K562 (cell line): ENCODE data around the gene FUZ.

Experiments used
- CCAR2 ChIP-seq: fragments of 200-400 bp; formaldehyde crosslinking; IDR thresholded peaks from 2 replicates; pipeline ENCODE4 v1.6.1; 2017; ENCODE audit warnings: mild to moderate bottlenecking, low read depth, low read length
- CTCF ChIP-seq, 3 experiments: IDR thresholded peaks in 2 of 3; conservative IDR thresholded peaks in 1 of 3; 2 replicates each; pipeline ENCODE4 v1.5.1; 2011 to 2012; ENCODE audit warnings: low read length in 3 of 3, mild to moderate bottlenecking in 3 of 3, control low read depth in 2 of 3, improper control_type of control experiment in 1 of 3, inconsistent platforms in 1 of 3, low read depth in 1 of 3, mixed read lengths in 1 of 3, moderate library complexity in 1 of 3; ENCODE audit not compliant: insufficient read depth in 2 of 3
- EP300 ChIP-seq: IDR thresholded peaks from 2 replicates; pipeline ENCODE4 v1.6.1; 2012; ENCODE audit warnings: low read length, improper control_type of control experiment
- FOXM1 ChIP-seq, 2 experiments: fragments of 450-650 bp in 1 of 2; sonication (generic) in 1 of 2; formaldehyde crosslinking in 1 of 2; IDR thresholded peaks; 2 replicates each; pipeline versions ENCODE4 v1.6.1 to v1.9.0; 2017 to 2022; ENCODE audit warnings: low read depth in 2 of 2, mild to moderate bottlenecking in 2 of 2, missing genetic modification reagents in 1 of 2, moderate library complexity in 1 of 2
- MTF1 ChIP-seq: fragments of 250-450 bp; sonication (Bioruptor Pico); IDR thresholded peaks from 2 replicates; pipeline ENCODE4 v1.9.0; 2021; ENCODE audit warnings: moderate library complexity, mild to moderate bottlenecking, inconsistent platforms, borderline replicate concordance
- NR1H2 ChIP-seq: sonication (generic); formaldehyde crosslinking; IDR thresholded peaks from 2 replicates; pipeline ENCODE4 v1.4.0; 2020; ENCODE audit warnings: mild to moderate bottlenecking, missing genetic modification reagents
- POLR2A ChIP-seq: fragments of 450-650 bp; conservative IDR thresholded peaks from 2 replicates; pipeline ENCODE4 v1.6.1; 2016
- POLR2AphosphoS5 ChIP-seq: IDR thresholded peaks from 2 replicates; pipeline ENCODE4 v1.6.1; 2011; ENCODE audit warnings: mild to moderate bottlenecking, low read depth, low read length, moderate library complexity; ENCODE audit not compliant: control insufficient read depth, insufficient read depth
- ZBTB5 ChIP-seq: fragments of 450-650 bp; IDR thresholded peaks from 2 replicates; pipeline ENCODE4 v1.6.1; 2017; ENCODE audit warnings: antibody characterized with exemption
- ZNF699 ChIP-seq: fragments of 250-450 bp; sonication (Bioruptor Pico); IDR thresholded peaks from 2 replicates; pipeline ENCODE4 v1.8.0; 2021; ENCODE audit warnings: mild to moderate bottlenecking, moderate library complexity; ENCODE audit not compliant: insufficient replicate concordance

- TF ChIP-seq MTF1 (CRISPR knock-in tag) (no peak), CTCF (IDR thresholded peaks at IDR 0.05 in 2 of 3, conservative IDR thresholded peaks at IDR 0.05 in 1 of 3; ENCODE audit: insufficient read depth in 2 of 3, low read depth in 1 of 3, low read length in 3 of 3) (no peak), POLR2A (no peak; the same call in 1 of the 2 replicates), POLR2AphosphoS5 (no peak), NR1H2 (CRISPR knock-in tag) (no peak), EP300 (no peak), CCAR2 (no peak), ZBTB5 (no peak), FOXM1 (IDR thresholded peaks at IDR 0.05; ENCODE audit: low read depth) (no peak), FOXM1 (CRISPR knock-in tag; IDR thresholded peaks at IDR 0.05; ENCODE audit: low read depth) (no peak), ZNF699 (CRISPR knock-in tag) (no peak)
These were observed 5.0 kb downstream of the FUZ start for GRCh38 chr19:49807904-49808675.
